Mesendoderm (in vitro differentiated cells): ENCODE measurements around the gene GJD4. TPM values are rescaled to one million over a fixed set of nuclear protein-coding genes. Genes with fewer than 3 reads are reported as not detected.
A peak's percentile ranks its signal among the peaks of the same experiment; 100 is the strongest.

Experiments
- DNase-seq: peaks from one replicate; pipeline ENCODE4 v3.0.0; 2013
- H2AK5ac ChIP-seq: 2 replicates; pipeline ENCODE4 v1.6.1; 2013; ENCODE audit warnings: low read length, inconsistent platforms
- H2BK120ac ChIP-seq: 2 replicates; pipeline ENCODE4 v1.6.1; 2013; ENCODE audit warnings: low read depth, mild to moderate bottlenecking, low read length, moderate library complexity, mixed read lengths
- H2BK15ac ChIP-seq: replicated peaks from 2 replicates; pipeline ENCODE4 v1.6.1; 2013; ENCODE audit warnings: low read depth, mild to moderate bottlenecking, moderate library complexity
- H2BK5ac ChIP-seq: 2 replicates; pipeline ENCODE4 v1.6.1; 2013; ENCODE audit warnings: low read length, inconsistent platforms
- H3K18ac ChIP-seq: 2 replicates; pipeline ENCODE4 v1.6.1; 2013; ENCODE audit warnings: mild to moderate bottlenecking, low read length, mixed read lengths
- H3K23ac ChIP-seq: one replicate; pipeline ENCODE4 v1.6.1; 2013; ENCODE audit warnings: low read length
- H3K27ac ChIP-seq: 2 replicates; pipeline ENCODE4 v1.5.1; 2013; ENCODE audit warnings: low read depth, mild to moderate bottlenecking, inconsistent platforms, low read length, moderate library complexity
- H3K27me3 ChIP-seq: 2 replicates; pipeline ENCODE4 v1.6.1; 2013; ENCODE audit warnings: low read length, control low read depth, mild to moderate bottlenecking, inconsistent platforms; ENCODE audit not compliant: insufficient read depth, poor library complexity
- H3K36me3 ChIP-seq: 2 replicates; pipeline ENCODE4 v1.6.1; 2013; ENCODE audit warnings: low read length, inconsistent platforms; ENCODE audit not compliant: control insufficient read depth, insufficient read depth
- H3K4ac ChIP-seq: one replicate; pipeline ENCODE4 v1.6.1; 2013; ENCODE audit warnings: low read depth, mild to moderate bottlenecking, low read length, moderate library complexity
- H3K4me1 ChIP-seq: 2 replicates; pipeline ENCODE4 v1.6.1; 2013; ENCODE audit warnings: low read depth, low read length, inconsistent platforms; ENCODE audit not compliant: control insufficient read depth
- H3K4me2 ChIP-seq: 2 replicates; pipeline ENCODE4 v1.6.1; 2013; ENCODE audit warnings: low read length
- H3K4me3 ChIP-seq: 2 replicates; pipeline ENCODE4 v1.5.1; 2013; ENCODE audit warnings: mild to moderate bottlenecking, low read length
- H3K56ac ChIP-seq: one replicate; pipeline ENCODE4 v1.6.1; 2013; ENCODE audit warnings: low read length
- H3K79me1 ChIP-seq: 2 replicates; pipeline ENCODE4 v1.6.1; 2013; ENCODE audit warnings: low read length, inconsistent platforms
- H3K79me2 ChIP-seq: 2 replicates; pipeline ENCODE4 v1.6.1; 2013; ENCODE audit warnings: mild to moderate bottlenecking, low read length; ENCODE audit not compliant: control insufficient read depth, insufficient read depth
- H3K9ac ChIP-seq: 2 replicates; pipeline ENCODE4 v1.6.1; 2013; ENCODE audit warnings: low read length, inconsistent platforms
- H4K5ac ChIP-seq: one replicate; pipeline ENCODE4 v1.6.1; 2013; ENCODE audit warnings: low read length
- H4K8ac ChIP-seq: one replicate; pipeline ENCODE4 v1.6.1; 2013; ENCODE audit warnings: low read depth, mild to moderate bottlenecking, control low read depth, low read length, moderate library complexity
- WGBS: extraction: QIAGEN DNeasy Blood & Tissue Kit; methylation state at CpG from one replicate; pipeline ENCODE4 v1.1.7; 2013; ENCODE audit warnings: low lambda C conversion rate, missing lambda C conversion rate; ENCODE audit not compliant: insufficient coverage; ENCODE audit errors: extremely low coverage; 5-methylcytosine and 5-hydroxymethylcytosine counted together
- polyA plus RNA-seq, 2 experiments: library from polyadenylated mRNA; stranded (reverse); fragments of 200-250 nt; gene quantifications; one replicate each; pipeline ENCODE4 v1.2.3, GENCODE V29; 2013

The GJD4 gene, protein sequence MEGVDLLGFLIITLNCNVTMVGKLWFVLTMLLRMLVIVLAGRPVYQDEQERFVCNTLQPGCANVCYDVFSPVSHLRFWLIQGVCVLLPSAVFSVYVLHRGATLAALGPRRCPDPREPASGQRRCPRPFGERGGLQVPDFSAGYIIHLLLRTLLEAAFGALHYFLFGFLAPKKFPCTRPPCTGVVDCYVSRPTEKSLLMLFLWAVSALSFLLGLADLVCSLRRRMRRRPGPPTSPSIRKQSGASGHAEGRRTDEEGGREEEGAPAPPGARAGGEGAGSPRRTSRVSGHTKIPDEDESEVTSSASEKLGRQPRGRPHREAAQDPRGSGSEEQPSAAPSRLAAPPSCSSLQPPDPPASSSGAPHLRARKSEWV
- polyA plus RNA-seq (2013, experiment 1 of 2), result 0.03 TPM
- 0.03 TPM for polyA plus RNA-seq (2013, experiment 2 of 2)

GRCh38 chr10:35605191-35605590 lies at the start of gene GJD4:
GJD4 (plus strand) TSS chr10:35605341; CDS start chr10:35605568, 227 bp downstream.
- Histone ChIP-seq H4K8ac (no peak within 1 kb of the TSS), H2BK5ac (no peak within 1 kb of the TSS), H3K23ac (no peak within 1 kb of the TSS), H2BK120ac (no peak within 1 kb of the TSS), H3K56ac (no peak within 1 kb of the TSS), H3K79me1 (no peaks in the 10 kb centered on the region), H4K5ac (no peak within 1 kb of the TSS), H2AK5ac (no peak within 1 kb of the TSS), H3K4me2 (no peak within 1 kb of the TSS), H3K79me2 (no peaks in the 10 kb centered on the region), H3K27ac (no peak within 1 kb of the TSS), H3K9ac (no peak within 1 kb of the TSS), H3K27me3 (no peaks in the 10 kb centered on the region), H3K4me1 (no peaks in the 10 kb centered on the region), H3K4me3 (no peak within 1 kb of the TSS), H3K4ac (no peak within 1 kb of the TSS), H2BK15ac (no peak within 1 kb of the TSS), H3K36me3 (no peaks in the 10 kb centered on the region), H3K18ac (no peak within 1 kb of the TSS)
- no CpG with 5 or more reads among the region's 8 CpGs for WGBS
- DNase-seq, result peak; percentile 83

DNA sequence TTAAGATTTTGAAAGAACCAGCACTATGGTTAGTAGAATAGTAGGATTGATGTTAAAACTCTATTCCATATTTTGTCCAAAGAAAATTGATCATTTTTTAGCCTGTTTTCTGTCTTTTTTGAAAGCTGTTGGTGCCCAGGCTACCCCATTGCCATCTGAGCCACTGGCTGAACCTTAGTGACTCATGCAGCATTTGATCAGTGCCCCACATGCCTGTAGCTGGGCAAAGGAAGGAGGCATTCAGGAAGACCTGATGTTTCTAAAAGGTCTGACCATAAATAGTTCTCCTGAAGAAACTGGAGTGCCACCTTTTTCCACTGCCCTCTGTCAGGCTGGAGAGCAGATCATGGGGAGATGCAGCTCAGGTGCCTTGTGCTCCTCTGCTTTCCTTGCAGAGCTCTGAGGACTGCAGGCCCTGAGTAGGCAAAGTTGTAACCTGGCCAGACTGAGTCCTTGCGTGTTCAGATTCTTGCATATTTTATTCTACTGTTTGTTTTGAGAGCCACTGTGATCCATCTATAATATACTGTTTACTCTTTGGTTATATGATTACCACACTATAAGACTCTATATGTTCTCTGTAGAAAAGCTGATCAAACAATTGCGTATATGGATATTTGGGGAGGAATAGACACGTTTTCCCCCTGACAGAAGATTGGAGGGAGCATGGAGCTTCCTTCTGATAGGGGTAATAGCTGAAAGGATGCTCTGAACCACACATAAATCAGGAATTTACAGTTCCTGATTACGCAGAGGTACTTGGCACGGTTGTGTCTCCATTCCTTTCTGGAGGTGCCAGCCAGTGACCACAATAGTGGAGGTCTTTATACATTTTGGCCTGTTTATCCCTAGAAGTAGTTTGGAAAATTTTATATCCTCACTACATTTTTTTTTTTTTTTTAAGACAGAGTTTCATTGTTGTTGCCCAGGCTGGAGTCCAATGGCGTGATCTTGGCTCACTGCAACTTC lies 48.9 kb upstream of the GJD4 start:
- Histone ChIP-seq H3K56ac (no peak overlapping the region), H3K36me3 (no peaks in the 10 kb centered on the region), H2BK15ac (no peak overlapping the region), H3K23ac (no peak overlapping the region), H3K9ac (no peak overlapping the region), H3K27me3 (no peaks in the 10 kb centered on the region), H2AK5ac (no peak overlapping the region), H3K4ac (no peak overlapping the region), H3K4me1 (no peaks in the 10 kb centered on the region), H3K27ac (no peak overlapping the region), H3K79me1 (no peaks in the 10 kb centered on the region), H3K18ac (no peak overlapping the region), H3K79me2 (no peaks in the 10 kb centered on the region), H2BK120ac (no peak overlapping the region), H4K8ac (no peak overlapping the region), H3K4me2 (no peak overlapping the region), H2BK5ac (no peak overlapping the region), H3K4me3 (no peak overlapping the region), H4K5ac (no peak overlapping the region)
- no CpG with 5 or more reads among the region's 6 CpGs for WGBS
- DNase-seq, result no peak

- Histone ChIP-seq H3K27ac (no peak overlapping the region), H3K79me2 (no peaks in the 10 kb centered on the region), H3K4me3 (no peak overlapping the region), H2BK15ac (no peak overlapping the region), H3K4me2 (no peak overlapping the region), H2AK5ac (no peak overlapping the region), H4K8ac (no peak overlapping the region), H3K79me1 (no peaks in the 10 kb centered on the region), H4K5ac (no peak overlapping the region), H3K36me3 (no peaks in the 10 kb centered on the region), H3K27me3 (no peaks in the 10 kb centered on the region), H2BK5ac (no peak overlapping the region), H3K18ac (no peak overlapping the region), H3K56ac (no peak overlapping the region), H3K4me1 (no peaks in the 10 kb centered on the region), H3K4ac (no peak overlapping the region), H3K9ac (no peak overlapping the region), H2BK120ac (no peak overlapping the region), H3K23ac (no peak overlapping the region)
- DNase-seq, result no peak
- WGBS, result no CpG with 5 or more reads among the region's 1 CpG
Measured at GRCh38 chr10:35558276-35558675, 46.9 kb upstream of the GJD4 start.

DNA sequence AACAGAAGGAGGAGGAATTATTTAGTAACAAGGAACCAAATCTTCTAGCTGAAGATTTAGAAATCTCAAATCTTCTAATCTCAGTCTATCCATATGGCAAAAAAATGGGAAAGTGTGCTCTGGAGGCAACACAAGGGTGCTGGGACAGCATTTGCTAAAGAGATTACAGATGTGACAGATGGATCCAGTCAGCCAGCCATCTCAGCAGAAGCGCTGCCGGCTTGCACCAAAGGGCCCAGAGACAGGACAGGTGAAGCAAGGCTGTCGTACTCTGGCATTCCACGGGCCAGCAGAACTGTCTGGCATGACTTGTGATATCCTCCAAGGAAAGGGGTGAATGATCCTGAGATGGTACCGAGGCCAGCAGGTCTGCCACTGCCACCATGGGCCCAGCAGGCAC lies 45.7 kb upstream of the GJD4 start:
- Histone ChIP-seq H2AK5ac (no peak overlapping the region), H3K23ac (no peak overlapping the region), H3K18ac (no peak overlapping the region), H3K27me3 (no peaks in the 10 kb centered on the region), H2BK15ac (no peak overlapping the region), H3K4me3 (no peak overlapping the region), H3K4ac (no peak overlapping the region), H2BK5ac (no peak overlapping the region), H3K79me2 (no peaks in the 10 kb centered on the region), H2BK120ac (no peak overlapping the region), H3K56ac (no peak overlapping the region), H3K4me2 (no peak overlapping the region), H3K79me1 (no peaks in the 10 kb centered on the region), H4K8ac (no peak overlapping the region), H3K27ac (no peak overlapping the region), H3K4me1 (no peaks in the 10 kb centered on the region), H4K5ac (no peak overlapping the region), H3K9ac (no peak overlapping the region), H3K36me3 (no peaks in the 10 kb centered on the region)
- DNase-seq, result no peak
- no CpG with 5 or more reads among the region's 5 CpGs for whole genome bisulfite sequencing

- Histone ChIP-seq H3K56ac (no peak overlapping the region), H3K36me3 (peaks cover 2% of the 10 kb centered on the region), H3K18ac (no peak overlapping the region), H2BK120ac (no peak overlapping the region), H4K5ac (no peak overlapping the region), H3K79me1 (no peaks in the 10 kb centered on the region), H4K8ac (no peak overlapping the region), H2AK5ac (no peak overlapping the region), H3K4ac (no peak overlapping the region), H2BK15ac (no peak overlapping the region), H3K4me2 (no peak overlapping the region), H3K27ac (no peak overlapping the region), H3K79me2 (no peaks in the 10 kb centered on the region), H2BK5ac (no peak overlapping the region), H3K9ac (no peak overlapping the region), H3K4me3 (no peak overlapping the region), H3K4me1 (no peaks in the 10 kb centered on the region), H3K27me3 (no peaks in the 10 kb centered on the region), H3K23ac (no peak overlapping the region)
- WGBS, result no CpG with 5 or more reads among the region's 5 CpGs
- DNase-seq, result no peak
Measured at GRCh38 chr10:35561715-35562114, 43.4 kb upstream of the GJD4 start.
